ENCODE data around the gene PXK.

The PXK gene

GRCh38 chr3:58369876-58370275, 37.2 kb downstream of the PXK start:
- Histone ChIP-seq H3K27me3 (ENCODE audit: insufficient read depth, low read length) (no peaks in the 10 kb centered on the region), H3K4me3 (ENCODE audit: low read length) (no peak overlapping the region), H3K9me3 (ENCODE audit: insufficient read depth, low read depth, low read length) (no peaks in the 10 kb centered on the region), H3K36me3 (ENCODE audit: insufficient read depth, low read depth, low read length) (no peaks in the 10 kb centered on the region), H3K9ac (ENCODE audit: low read depth, low read length) (no peak overlapping the region), H3K27ac (ENCODE audit: low read length) (no peak overlapping the region), H3K4me1 (ENCODE audit: insufficient read depth, low read length) (no peaks in the 10 kb centered on the region; the same call in 1 of the 2 replicates)

- Histone ChIP-seq H3K4me3 (ENCODE audit: low read length) (no peak overlapping the region), H3K9ac (ENCODE audit: low read depth, low read length) (no peak overlapping the region), H3K36me3 (ENCODE audit: insufficient read depth, low read depth, low read length) (no peaks in the 10 kb centered on the region), H3K4me1 (ENCODE audit: insufficient read depth, low read length) (no peaks in the 10 kb centered on the region; the same call in 1 of the 2 replicates), H3K9me3 (ENCODE audit: insufficient read depth, low read depth, low read length) (no peaks in the 10 kb centered on the region), H3K27ac (ENCODE audit: low read length) (no peak overlapping the region), H3K27me3 (ENCODE audit: insufficient read depth, low read length) (no peaks in the 10 kb centered on the region)
These were observed 37.7 kb downstream of the PXK start for GRCh38 chr3:58370407-58370806.

- no peaks in the 10 kb centered on the region for H3K4me1 ChIP-seq (ENCODE audit: insufficient read depth, low read length)
- no peak overlapping the region for H3K27ac ChIP-seq (ENCODE audit: low read length)
- no peak overlapping the region for H3K9ac ChIP-seq (ENCODE audit: low read depth, low read length)
- no peaks in the 10 kb centered on the region for H3K36me3 ChIP-seq (ENCODE audit: insufficient read depth, low read depth, low read length)
- no peaks in the 10 kb centered on the region for H3K27me3 ChIP-seq (ENCODE audit: insufficient read depth, low read length)
- no peaks in the 10 kb centered on the region for H3K9me3 ChIP-seq (ENCODE audit: insufficient read depth, low read depth, low read length)
- no peak overlapping the region for H3K4me3 ChIP-seq (ENCODE audit: low read length)
These were observed 39.1 kb downstream of the PXK start for GRCh38 chr3:58371754-58372153.

- Histone ChIP-seq H3K27ac (ENCODE audit: low read length) (no peak overlapping the region), H3K9ac (ENCODE audit: low read depth, low read length) (no peak overlapping the region), H3K36me3 (ENCODE audit: insufficient read depth, low read depth, low read length) (no peaks in the 10 kb centered on the region), H3K4me1 (ENCODE audit: insufficient read depth, low read length) (peaks cover 7% of the 10 kb centered on the region; the same call in 1 of the 2 replicates), H3K27me3 (ENCODE audit: insufficient read depth, low read length) (no peaks in the 10 kb centered on the region), H3K4me3 (ENCODE audit: low read length) (no peak overlapping the region), H3K9me3 (ENCODE audit: insufficient read depth, low read depth, low read length) (no peaks in the 10 kb centered on the region)
These were observed 42.6 kb downstream of the PXK start for GRCh38 chr3:58375254-58375653.

- no peaks in the 10 kb centered on the region for H3K36me3 ChIP-seq (ENCODE audit: insufficient read depth, low read depth, low read length)
- peaks cover 7% of the 10 kb centered on the region; the same call in 1 of the 2 replicates for H3K4me1 ChIP-seq (ENCODE audit: insufficient read depth, low read length)
- H3K9me3 ChIP-seq (ENCODE audit: insufficient read depth, low read depth, low read length) = no peaks in the 10 kb centered on the region
- no peak overlapping the region for H3K9ac ChIP-seq (ENCODE audit: low read depth, low read length)
- H3K27ac ChIP-seq (ENCODE audit: low read length) = no peak overlapping the region
- no peak overlapping the region for H3K4me3 ChIP-seq (ENCODE audit: low read length)
- H3K27me3 ChIP-seq (ENCODE audit: insufficient read depth, low read length) = no peaks in the 10 kb centered on the region
These were observed 44.5 kb downstream of the PXK start for GRCh38 chr3:58377168-58377567.

- H3K9ac ChIP-seq (ENCODE audit: low read depth, low read length) = no peak overlapping the region
- H3K9me3 ChIP-seq (ENCODE audit: insufficient read depth, low read depth, low read length) = no peaks in the 10 kb centered on the region
- peaks cover 7% of the 10 kb centered on the region; the same call in 1 of the 2 replicates for H3K4me1 ChIP-seq (ENCODE audit: insufficient read depth, low read length)
- H3K27ac ChIP-seq (ENCODE audit: low read length) = no peak overlapping the region
- no peaks in the 10 kb centered on the region for H3K36me3 ChIP-seq (ENCODE audit: insufficient read depth, low read depth, low read length)
- no peak overlapping the region for H3K4me3 ChIP-seq (ENCODE audit: low read length)
- no peaks in the 10 kb centered on the region for H3K27me3 ChIP-seq (ENCODE audit: insufficient read depth, low read length)
These were observed 45.1 kb downstream of the PXK start for GRCh38 chr3:58377750-58378149.

GRCh38 chr3:58379351-58380073, 46.8 kb downstream of the PXK start:
- Histone ChIP-seq H3K27me3 (ENCODE audit: insufficient read depth, low read length) (no peaks in the 10 kb centered on the region), H3K9ac (ENCODE audit: low read depth, low read length) (no peak overlapping the region), H3K4me1 (ENCODE audit: insufficient read depth, low read length) (peaks cover 7% of the 10 kb centered on the region; the same call in 1 of the 2 replicates), H3K36me3 (ENCODE audit: insufficient read depth, low read depth, low read length) (no peaks in the 10 kb centered on the region), H3K9me3 (ENCODE audit: insufficient read depth, low read depth, low read length) (no peaks in the 10 kb centered on the region), H3K4me3 (ENCODE audit: low read length) (no peak overlapping the region), H3K27ac (ENCODE audit: low read length) (no peak overlapping the region)

GRCh38 chr3:58383476-58383875, 50.8 kb downstream of the PXK start:
- Histone ChIP-seq H3K9ac (ENCODE audit: low read depth, low read length) (no peak overlapping the region), H3K27ac (ENCODE audit: low read length) (no peak overlapping the region), H3K9me3 (ENCODE audit: insufficient read depth, low read depth, low read length) (no peaks in the 10 kb centered on the region), H3K4me3 (ENCODE audit: low read length) (no peak overlapping the region), H3K4me1 (ENCODE audit: insufficient read depth, low read length) (peaks cover 14% of the 10 kb centered on the region; the same call in 1 of the 2 replicates), H3K27me3 (ENCODE audit: insufficient read depth, low read length) (no peaks in the 10 kb centered on the region), H3K36me3 (ENCODE audit: insufficient read depth, low read depth, low read length) (no peaks in the 10 kb centered on the region)

GRCh38 chr3:58383904-58384303, 51.2 kb downstream of the PXK start:
- H3K27me3 ChIP-seq (ENCODE audit: insufficient read depth, low read length) = no peaks in the 10 kb centered on the region
- H3K36me3 ChIP-seq (ENCODE audit: insufficient read depth, low read depth, low read length) = no peaks in the 10 kb centered on the region
- no peak overlapping the region for H3K27ac ChIP-seq (ENCODE audit: low read length)
- H3K9ac ChIP-seq (ENCODE audit: low read depth, low read length) = no peak overlapping the region
- H3K4me3 ChIP-seq (ENCODE audit: low read length) = no peak overlapping the region
- peaks cover 19% of the 10 kb centered on the region; the same call in 1 of the 2 replicates for H3K4me1 ChIP-seq (ENCODE audit: insufficient read depth, low read length)
- no peaks in the 10 kb centered on the region for H3K9me3 ChIP-seq (ENCODE audit: insufficient read depth, low read depth, low read length)

- Histone ChIP-seq H3K36me3 (ENCODE audit: insufficient read depth, low read depth, low read length) (no peaks in the 10 kb centered on the region), H3K4me1 (ENCODE audit: insufficient read depth, low read length) (peaks cover 15% of the 10 kb centered on the region; the same call in 1 of the 2 replicates), H3K27ac (ENCODE audit: low read length) (no peak overlapping the region), H3K27me3 (ENCODE audit: insufficient read depth, low read length) (no peaks in the 10 kb centered on the region), H3K4me3 (ENCODE audit: low read length) (no peak overlapping the region), H3K9ac (ENCODE audit: low read depth, low read length) (no peak overlapping the region), H3K9me3 (ENCODE audit: insufficient read depth, low read depth, low read length) (no peaks in the 10 kb centered on the region)
These were observed 51.8 kb downstream of the PXK start for GRCh38 chr3:58384381-58385090.

GRCh38 chr3:58386626-58387365, 54.1 kb downstream of the PXK start:
- no peaks in the 10 kb centered on the region for H3K36me3 ChIP-seq (ENCODE audit: insufficient read depth, low read depth, low read length)
- no peak overlapping the region for H3K4me3 ChIP-seq (ENCODE audit: low read length)
- no peak overlapping the region for H3K27ac ChIP-seq (ENCODE audit: low read length)
- peak overlapping the region; percentile 21; the same call in 1 of the 2 replicates for H3K9ac ChIP-seq (ENCODE audit: low read depth, low read length)
- no peaks in the 10 kb centered on the region for H3K27me3 ChIP-seq (ENCODE audit: insufficient read depth, low read length)
- peaks cover 12% of the 10 kb centered on the region; the same call in 1 of the 2 replicates for H3K4me1 ChIP-seq (ENCODE audit: insufficient read depth, low read length)
- H3K9me3 ChIP-seq (ENCODE audit: insufficient read depth, low read depth, low read length) = no peaks in the 10 kb centered on the region
